ENCODE data around the gene TEAD3.

GRCh38 chr6:35512006-35512405 is 15.1 kb upstream of the TEAD3 start:
- no peak for TF ChIP-seq CTCF (IDR thresholded peaks at IDR 0.05)
- no peak for TF ChIP-seq POLR2A (IDR thresholded peaks at IDR 0.05)
